ENCODE measurements around the gene CDC27.
"Not testable (repeated sequence)": the region's sequence is repeated elsewhere in the genome, so short reads cannot be mapped to it uniquely, and the experiment has no call there.

DNA sequence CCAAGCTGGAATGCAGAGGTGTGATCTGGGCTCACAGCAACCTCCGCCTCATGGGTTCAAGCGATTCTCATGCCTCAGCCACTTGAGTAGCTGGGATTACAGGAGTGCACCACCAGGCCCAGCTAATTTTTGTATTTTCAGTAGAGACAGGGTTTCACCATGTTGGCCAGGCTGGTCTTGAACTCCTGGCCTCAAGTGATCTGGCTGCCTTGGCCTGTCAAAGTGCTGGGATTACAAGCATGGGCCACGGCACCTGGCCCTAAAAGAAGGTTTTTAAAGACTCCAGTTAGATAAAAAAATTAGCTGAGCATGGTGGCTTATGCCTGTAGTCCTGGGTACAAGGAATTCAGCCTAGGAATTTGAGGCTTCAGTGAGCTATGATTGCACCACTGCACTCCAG lies 62.3 kb downstream of the CDC27 start:
- TF ChIP-seq, protein P1, sequence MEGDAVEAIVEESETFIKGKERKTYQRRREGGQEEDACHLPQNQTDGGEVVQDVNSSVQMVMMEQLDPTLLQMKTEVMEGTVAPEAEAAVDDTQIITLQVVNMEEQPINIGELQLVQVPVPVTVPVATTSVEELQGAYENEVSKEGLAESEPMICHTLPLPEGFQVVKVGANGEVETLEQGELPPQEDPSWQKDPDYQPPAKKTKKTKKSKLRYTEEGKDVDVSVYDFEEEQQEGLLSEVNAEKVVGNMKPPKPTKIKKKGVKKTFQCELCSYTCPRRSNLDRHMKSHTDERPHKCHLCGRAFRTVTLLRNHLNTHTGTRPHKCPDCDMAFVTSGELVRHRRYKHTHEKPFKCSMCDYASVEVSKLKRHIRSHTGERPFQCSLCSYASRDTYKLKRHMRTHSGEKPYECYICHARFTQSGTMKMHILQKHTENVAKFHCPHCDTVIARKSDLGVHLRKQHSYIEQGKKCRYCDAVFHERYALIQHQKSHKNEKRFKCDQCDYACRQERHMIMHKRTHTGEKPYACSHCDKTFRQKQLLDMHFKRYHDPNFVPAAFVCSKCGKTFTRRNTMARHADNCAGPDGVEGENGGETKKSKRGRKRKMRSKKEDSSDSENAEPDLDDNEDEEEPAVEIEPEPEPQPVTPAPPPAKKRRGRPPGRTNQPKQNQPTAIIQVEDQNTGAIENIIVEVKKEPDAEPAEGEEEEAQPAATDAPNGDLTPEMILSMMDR (IDR thresholded peaks at IDR 0.05; ENCODE audit: borderline replicate concordance, extremely low read depth, low read length, poor library complexity, severe bottlenecking) = not testable (repeated sequence)
- not testable (repeated sequence) for TF ChIP-seq EZH2 (IDR thresholded peaks at IDR 0.05; ENCODE audit: borderline replicate concordance, low read depth, low read length, severe bottlenecking)
